Measurements from ENCODE around the gene RPP21.

DNA sequence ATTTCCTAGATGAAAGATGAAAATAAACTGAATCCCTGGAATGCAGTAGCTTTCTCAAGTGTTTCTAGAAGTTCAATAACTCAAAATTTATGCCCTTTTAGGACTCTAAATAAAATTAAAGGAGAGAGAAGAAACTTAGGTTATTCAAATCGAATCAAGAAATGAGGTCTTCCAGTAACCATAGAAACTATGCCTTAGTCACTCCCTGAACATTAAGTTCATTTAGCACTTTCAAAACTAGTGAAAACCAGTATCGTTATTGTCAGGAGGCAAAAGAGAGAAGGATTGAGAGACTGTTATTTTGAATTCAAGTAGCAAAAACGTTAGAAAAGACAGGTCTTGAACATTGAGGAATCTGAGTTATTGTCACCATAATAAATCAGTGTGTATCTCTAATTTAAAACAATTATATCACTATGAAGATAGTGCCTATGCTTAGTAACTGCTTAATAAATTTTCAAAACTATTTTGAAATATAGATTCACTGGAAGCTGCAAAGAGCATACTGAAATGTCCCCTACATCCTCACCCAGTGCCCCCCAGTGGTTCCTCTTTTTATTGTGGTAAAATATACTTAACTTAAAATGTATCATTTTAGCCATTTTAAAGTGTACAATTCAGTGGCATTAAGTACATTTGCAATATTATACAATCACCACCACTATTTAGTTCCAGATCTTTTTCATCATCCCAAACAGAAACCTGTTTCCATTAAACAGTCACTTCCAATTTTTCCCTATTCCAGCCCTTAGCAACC lies 4.6 kb downstream of the RPP21 start:
- TF ChIP-seq, protein P1, sequence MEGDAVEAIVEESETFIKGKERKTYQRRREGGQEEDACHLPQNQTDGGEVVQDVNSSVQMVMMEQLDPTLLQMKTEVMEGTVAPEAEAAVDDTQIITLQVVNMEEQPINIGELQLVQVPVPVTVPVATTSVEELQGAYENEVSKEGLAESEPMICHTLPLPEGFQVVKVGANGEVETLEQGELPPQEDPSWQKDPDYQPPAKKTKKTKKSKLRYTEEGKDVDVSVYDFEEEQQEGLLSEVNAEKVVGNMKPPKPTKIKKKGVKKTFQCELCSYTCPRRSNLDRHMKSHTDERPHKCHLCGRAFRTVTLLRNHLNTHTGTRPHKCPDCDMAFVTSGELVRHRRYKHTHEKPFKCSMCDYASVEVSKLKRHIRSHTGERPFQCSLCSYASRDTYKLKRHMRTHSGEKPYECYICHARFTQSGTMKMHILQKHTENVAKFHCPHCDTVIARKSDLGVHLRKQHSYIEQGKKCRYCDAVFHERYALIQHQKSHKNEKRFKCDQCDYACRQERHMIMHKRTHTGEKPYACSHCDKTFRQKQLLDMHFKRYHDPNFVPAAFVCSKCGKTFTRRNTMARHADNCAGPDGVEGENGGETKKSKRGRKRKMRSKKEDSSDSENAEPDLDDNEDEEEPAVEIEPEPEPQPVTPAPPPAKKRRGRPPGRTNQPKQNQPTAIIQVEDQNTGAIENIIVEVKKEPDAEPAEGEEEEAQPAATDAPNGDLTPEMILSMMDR (IDR thresholded peaks at IDR 0.05; ENCODE audit: poor library complexity, severe bottlenecking), result no peak
- TF ChIP-seq TAF1 (IDR thresholded peaks at IDR 0.05; ENCODE audit: low read depth) (no peak), MXI1 (conservative IDR thresholded peaks at IDR 0.05; ENCODE audit: poor library complexity, severe bottlenecking) (no peak), SMC3 (conservative IDR thresholded peaks at IDR 0.05; ENCODE audit: poor library complexity) (no peak)
- TF ChIP-seq, protein P2, sequence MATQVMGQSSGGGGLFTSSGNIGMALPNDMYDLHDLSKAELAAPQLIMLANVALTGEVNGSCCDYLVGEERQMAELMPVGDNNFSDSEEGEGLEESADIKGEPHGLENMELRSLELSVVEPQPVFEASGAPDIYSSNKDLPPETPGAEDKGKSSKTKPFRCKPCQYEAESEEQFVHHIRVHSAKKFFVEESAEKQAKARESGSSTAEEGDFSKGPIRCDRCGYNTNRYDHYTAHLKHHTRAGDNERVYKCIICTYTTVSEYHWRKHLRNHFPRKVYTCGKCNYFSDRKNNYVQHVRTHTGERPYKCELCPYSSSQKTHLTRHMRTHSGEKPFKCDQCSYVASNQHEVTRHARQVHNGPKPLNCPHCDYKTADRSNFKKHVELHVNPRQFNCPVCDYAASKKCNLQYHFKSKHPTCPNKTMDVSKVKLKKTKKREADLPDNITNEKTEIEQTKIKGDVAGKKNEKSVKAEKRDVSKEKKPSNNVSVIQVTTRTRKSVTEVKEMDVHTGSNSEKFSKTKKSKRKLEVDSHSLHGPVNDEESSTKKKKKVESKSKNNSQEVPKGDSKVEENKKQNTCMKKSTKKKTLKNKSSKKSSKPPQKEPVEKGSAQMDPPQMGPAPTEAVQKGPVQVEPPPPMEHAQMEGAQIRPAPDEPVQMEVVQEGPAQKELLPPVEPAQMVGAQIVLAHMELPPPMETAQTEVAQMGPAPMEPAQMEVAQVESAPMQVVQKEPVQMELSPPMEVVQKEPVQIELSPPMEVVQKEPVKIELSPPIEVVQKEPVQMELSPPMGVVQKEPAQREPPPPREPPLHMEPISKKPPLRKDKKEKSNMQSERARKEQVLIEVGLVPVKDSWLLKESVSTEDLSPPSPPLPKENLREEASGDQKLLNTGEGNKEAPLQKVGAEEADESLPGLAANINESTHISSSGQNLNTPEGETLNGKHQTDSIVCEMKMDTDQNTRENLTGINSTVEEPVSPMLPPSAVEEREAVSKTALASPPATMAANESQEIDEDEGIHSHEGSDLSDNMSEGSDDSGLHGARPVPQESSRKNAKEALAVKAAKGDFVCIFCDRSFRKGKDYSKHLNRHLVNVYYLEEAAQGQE (IDR thresholded peaks at IDR 0.05; ENCODE audit: borderline replicate concordance), result no peak
